Measurements from ENCODE around the gene BEAN1.

BEAN1 gene
- long read RNA-seq, partial matches to known transcripts, result 0 of 2 reads
- long read RNA-seq, other reads (novel, unspliced or antisense), result 2 of 2 reads

GRCh38 chr16:66427036-66427860, at the start of gene BEAN1:
Gene BEAN1 (plus strand): TSS chr16:66427295. CDS start chr16:66437677, 10,382 bp downstream.
- H3K27me3 ChIP-seq (ENCODE audit: insufficient read depth, poor library complexity, severe bottlenecking), result peaks cover 46% of the 10 kb centered on the region
- DNase-seq (ENCODE audit: low read depth in 1 of 2, low spot score in 1 of 2), result no peak
- no peak within 1 kb of the TSS for H3K27ac ChIP-seq (replicated peaks)
- no peak for TF ChIP-seq GABPA (IDR thresholded peaks at IDR 0.05; ENCODE audit: low read depth)
- TF ChIP-seq, protein P1, sequence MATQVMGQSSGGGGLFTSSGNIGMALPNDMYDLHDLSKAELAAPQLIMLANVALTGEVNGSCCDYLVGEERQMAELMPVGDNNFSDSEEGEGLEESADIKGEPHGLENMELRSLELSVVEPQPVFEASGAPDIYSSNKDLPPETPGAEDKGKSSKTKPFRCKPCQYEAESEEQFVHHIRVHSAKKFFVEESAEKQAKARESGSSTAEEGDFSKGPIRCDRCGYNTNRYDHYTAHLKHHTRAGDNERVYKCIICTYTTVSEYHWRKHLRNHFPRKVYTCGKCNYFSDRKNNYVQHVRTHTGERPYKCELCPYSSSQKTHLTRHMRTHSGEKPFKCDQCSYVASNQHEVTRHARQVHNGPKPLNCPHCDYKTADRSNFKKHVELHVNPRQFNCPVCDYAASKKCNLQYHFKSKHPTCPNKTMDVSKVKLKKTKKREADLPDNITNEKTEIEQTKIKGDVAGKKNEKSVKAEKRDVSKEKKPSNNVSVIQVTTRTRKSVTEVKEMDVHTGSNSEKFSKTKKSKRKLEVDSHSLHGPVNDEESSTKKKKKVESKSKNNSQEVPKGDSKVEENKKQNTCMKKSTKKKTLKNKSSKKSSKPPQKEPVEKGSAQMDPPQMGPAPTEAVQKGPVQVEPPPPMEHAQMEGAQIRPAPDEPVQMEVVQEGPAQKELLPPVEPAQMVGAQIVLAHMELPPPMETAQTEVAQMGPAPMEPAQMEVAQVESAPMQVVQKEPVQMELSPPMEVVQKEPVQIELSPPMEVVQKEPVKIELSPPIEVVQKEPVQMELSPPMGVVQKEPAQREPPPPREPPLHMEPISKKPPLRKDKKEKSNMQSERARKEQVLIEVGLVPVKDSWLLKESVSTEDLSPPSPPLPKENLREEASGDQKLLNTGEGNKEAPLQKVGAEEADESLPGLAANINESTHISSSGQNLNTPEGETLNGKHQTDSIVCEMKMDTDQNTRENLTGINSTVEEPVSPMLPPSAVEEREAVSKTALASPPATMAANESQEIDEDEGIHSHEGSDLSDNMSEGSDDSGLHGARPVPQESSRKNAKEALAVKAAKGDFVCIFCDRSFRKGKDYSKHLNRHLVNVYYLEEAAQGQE (IDR thresholded peaks at IDR 0.05; ENCODE audit: insufficient replicate concordance, low read depth), result no peak
- no peak for TF ChIP-seq SPI1 (IDR thresholded peaks at IDR 0.05; ENCODE audit: borderline replicate concordance, low read depth)
- no peak for TF ChIP-seq POLR2AphosphoS5 (IDR thresholded peaks at IDR 0.05; ENCODE audit: low read depth)
- no peak for TF ChIP-seq CTCF (IDR thresholded peaks at IDR 0.05; ENCODE audit: insufficient read depth, low read length)
- no peak within 1 kb of the TSS; the same call in 1 of the 2 replicates for H3K4me3 ChIP-seq (replicated peaks; ENCODE audit: insufficient read depth, low read length)

DNA sequence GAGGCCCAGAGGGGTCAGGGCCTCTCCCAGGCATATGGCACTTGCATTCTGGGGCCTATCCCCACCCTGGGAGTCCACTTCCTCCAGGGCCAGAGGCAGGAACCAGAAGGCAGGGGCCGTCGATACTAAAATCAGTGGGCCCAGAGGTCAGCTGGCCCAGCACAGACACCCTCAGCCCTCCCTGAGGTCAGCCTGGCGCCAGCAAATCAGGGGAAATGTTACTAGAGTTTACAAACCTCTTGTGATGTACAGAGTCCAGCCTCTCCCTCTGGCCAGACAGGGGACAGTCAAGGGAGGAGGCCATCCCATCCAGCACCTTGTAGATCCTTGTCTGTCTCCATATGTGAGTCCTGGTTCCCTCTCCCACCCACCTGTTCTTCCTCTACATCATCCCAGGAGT, 49.8 kb upstream of the BEAN1 start:
- Histone ChIP-seq H3K4me3 (replicated peaks; ENCODE audit: insufficient read depth, low read length) (no peak overlapping the region), H3K27me3 (ENCODE audit: insufficient read depth, poor library complexity, severe bottlenecking) (no peaks in the 10 kb centered on the region), H3K27ac (replicated peaks) (no peak overlapping the region)
- no peak for DNase-seq (ENCODE audit: low read depth in 1 of 2, low spot score in 1 of 2)
- TF ChIP-seq CTCF (IDR thresholded peaks at IDR 0.05; ENCODE audit: insufficient read depth, low read length) (no peak), GABPA (IDR thresholded peaks at IDR 0.05; ENCODE audit: low read depth) (no peak), POLR2AphosphoS5 (IDR thresholded peaks at IDR 0.05; ENCODE audit: low read depth) (no peak), SPI1 (IDR thresholded peaks at IDR 0.05; ENCODE audit: borderline replicate concordance, low read depth) (no peak)
- TF ChIP-seq, protein P1 (IDR thresholded peaks at IDR 0.05; ENCODE audit: insufficient replicate concordance, low read depth), result no peak

- DNase-seq (ENCODE audit: low read depth in 1 of 2, low spot score in 1 of 2), result no peak
- H3K27ac ChIP-seq (replicated peaks), result no peak overlapping the region
Measured at GRCh38 chr16:66378741-66379570, 48.1 kb upstream of the BEAN1 start.

More at GRCh38 chr16:66378741-66379570, 48.1 kb upstream of the BEAN1 start:
- Histone ChIP-seq H3K4me3 (replicated peaks; ENCODE audit: insufficient read depth, low read length) (no peak overlapping the region), H3K27me3 (ENCODE audit: insufficient read depth, poor library complexity, severe bottlenecking) (no peaks in the 10 kb centered on the region)
- TF ChIP-seq, protein P1 (IDR thresholded peaks at IDR 0.05; ENCODE audit: insufficient replicate concordance, low read depth), result no peak
- no peak for TF ChIP-seq CTCF (IDR thresholded peaks at IDR 0.05; ENCODE audit: insufficient read depth, low read length)
- TF ChIP-seq SPI1 (IDR thresholded peaks at IDR 0.05; ENCODE audit: borderline replicate concordance, low read depth), result no peak
- TF ChIP-seq POLR2AphosphoS5 (IDR thresholded peaks at IDR 0.05; ENCODE audit: low read depth), result no peak
- TF ChIP-seq GABPA (IDR thresholded peaks at IDR 0.05; ENCODE audit: low read depth), result no peak

Data from HL-60 (cell line).